Stomach (tissue), 9 donors: ENCODE results near the gene SBF1. TPM values are rescaled to one million over a fixed set of nuclear protein-coding genes. Genes with fewer than 3 reads are reported as not detected.
A peak's percentile ranks its signal among the peaks of the same experiment; 100 is the strongest.

Experiments
- DNase-seq, 2 donors: peaks; one replicate each; pipeline versions ENCODE4 v3.0.0 to v3.0.0-alpha.2; 2013 to 2019
- H3K27ac ChIP-seq, 5 donors: fragments of 200-600 bp in 4 of 5; sonication (generic) in 4 of 5; one replicate each; pipeline ENCODE4 v1.5.1; 2013 to 2019; ENCODE audit warnings: mild to moderate bottlenecking in 1 of 5, moderate library complexity in 1 of 5
- H3K27me3 ChIP-seq, 3 donors: fragments of 200-600 bp; sonication (generic); one replicate each; pipeline ENCODE4 v1.5.1; 2017 to 2019; ENCODE audit warnings: mixed run types in 1 of 3
- H3K36me3 ChIP-seq, 4 donors: fragments of 200-600 bp; sonication (generic); 1 replicate in 3 of 4; 2 replicates in 1 of 4; pipeline ENCODE4 v1.5.1; 2016 to 2019
- H3K4me1 ChIP-seq, 4 donors: fragments of 200-600 bp; sonication (generic); one replicate each; pipeline ENCODE4 v1.5.1; 2016 to 2019
- H3K4me3 ChIP-seq, 4 donors: fragments of 200-600 bp; sonication (generic) in 3 of 4; one replicate each; pipeline ENCODE4 v1.5.1; 2016 to 2019; ENCODE audit warnings: mild to moderate bottlenecking in 1 of 4
- H3K9me3 ChIP-seq, 4 donors: fragments of 200-600 bp; sonication (generic); one replicate each; pipeline ENCODE4 v1.5.1; 2016 to 2019
- EP300 ChIP-seq: sonication (generic); formaldehyde crosslinking; IDR thresholded peaks from one replicate; pipeline ENCODE4 v1.6.1; 2017; ENCODE audit warnings: antibody characterized with exemption
- POLR2A ChIP-seq, 4 donors: fragments of 450-650 bp; IDR thresholded peaks; one replicate each; pipeline ENCODE4 v1.6.1; 2016; ENCODE audit warnings: antibody characterized with exemption in 4 of 4, control low read depth in 2 of 4, mild to moderate bottlenecking in 1 of 4, moderate library complexity in 1 of 4
- POLR2AphosphoS5 ChIP-seq, 3 donors: sonication (generic); formaldehyde crosslinking; IDR thresholded peaks; one replicate each; pipeline ENCODE4 v1.6.1; 2016; ENCODE audit warnings: antibody characterized with exemption in 3 of 3
- WGBS, 5 donors: extraction: QIAGEN DNeasy Blood & Tissue Kit in 3 of 5; methylation state at CpG; one replicate each; pipeline versions ENCODE4 v1.1.5 to v1.1.7; 2013 to 2018; 5-methylcytosine and 5-hydroxymethylcytosine counted together
- intact Hi-C: fragments of 100-400 bp; cut with DNase I; formaldehyde crosslinking; loops from one replicate; pipeline ENCODE4 v1.15.1; 2023; ENCODE audit warnings: low total_unique reads
- polyA plus RNA-seq, 3 donors: library from polyadenylated mRNA; stranded (reverse); fragments of 200-250 nt; gene quantifications; one replicate each; pipeline ENCODE4 v1.2.3, GENCODE V29; 2013
- total RNA-seq, 5 donors: library from RNA; depleted of rRNA; stranded (reverse); fragments of >200 nt; gene quantifications; one replicate each; pipeline versions ENCODE4 v1.1.0 to v1.2.3, GENCODE V29; 2014 to 2016
- TF ChIP-seq, protein P1 (sequence below), 7 experiments: fragments of 450-650 bp in 4 of 7; fragments of 200-600 bp in 3 of 7; sonication (generic) in 3 of 7; IDR thresholded peaks; one replicate each; pipeline ENCODE4 v1.5.1; 2016 to 2019; ENCODE audit warnings: antibody characterized with exemption in 7 of 7, control low read depth in 2 of 7, mild to moderate bottlenecking in 1 of 7
- donor health status: healthy with polysubstance abuse.
- donor health status: Bipolar disorder and iron deficiency.
- donor health status: healthy.

The SBF1 gene
- total and polyA plus RNA-seq, 8 donors = 9.6 to 122 (median 50.6) TPM

DNA sequence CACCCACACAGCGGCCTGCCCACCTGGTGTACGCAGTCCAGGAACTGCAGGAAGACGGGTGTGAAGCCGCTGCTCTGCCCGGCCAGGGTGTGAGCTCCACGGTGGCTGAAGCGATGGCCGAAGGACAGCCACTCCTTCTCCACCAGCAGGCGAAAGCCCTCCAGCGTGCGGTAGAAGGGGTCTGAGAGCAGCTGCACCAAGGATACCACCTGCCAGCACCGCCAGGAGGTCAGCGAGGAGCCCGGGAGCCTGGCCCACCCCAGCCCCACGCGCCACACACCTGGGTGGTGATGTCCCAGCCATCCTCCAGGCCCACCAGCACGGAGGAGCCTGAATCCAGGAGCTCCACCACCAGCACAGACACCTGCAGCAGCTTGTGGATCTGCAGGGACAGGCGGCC, 19.6 kb downstream of the SBF1 start:
- intact Hi-C loops = no loop called here
- WGBS, 5 donors = 90 to 98% (median 93%) methylated on average over 6 to 18 of the region's 18 CpGs
- H3K27ac ChIP-seq = no peak overlapping the region
- peaks cover 63 to 98% (median 95%) of the 10 kb centered on the region in 4 donors for H3K36me3 ChIP-seq
- no peaks in the 10 kb centered on the region for H3K9me3 ChIP-seq
- no peak for DNase-seq
- H3K27me3 ChIP-seq = no peaks in the 10 kb centered on the region
- H3K4me3 ChIP-seq = no peak overlapping the region
- no peak for TF ChIP-seq POLR2A (IDR thresholded peaks at IDR 0.05)
- no peak for TF ChIP-seq EP300
- no peak for TF ChIP-seq POLR2AphosphoS5 (IDR thresholded peaks at IDR 0.05)
- TF ChIP-seq, protein P1, sequence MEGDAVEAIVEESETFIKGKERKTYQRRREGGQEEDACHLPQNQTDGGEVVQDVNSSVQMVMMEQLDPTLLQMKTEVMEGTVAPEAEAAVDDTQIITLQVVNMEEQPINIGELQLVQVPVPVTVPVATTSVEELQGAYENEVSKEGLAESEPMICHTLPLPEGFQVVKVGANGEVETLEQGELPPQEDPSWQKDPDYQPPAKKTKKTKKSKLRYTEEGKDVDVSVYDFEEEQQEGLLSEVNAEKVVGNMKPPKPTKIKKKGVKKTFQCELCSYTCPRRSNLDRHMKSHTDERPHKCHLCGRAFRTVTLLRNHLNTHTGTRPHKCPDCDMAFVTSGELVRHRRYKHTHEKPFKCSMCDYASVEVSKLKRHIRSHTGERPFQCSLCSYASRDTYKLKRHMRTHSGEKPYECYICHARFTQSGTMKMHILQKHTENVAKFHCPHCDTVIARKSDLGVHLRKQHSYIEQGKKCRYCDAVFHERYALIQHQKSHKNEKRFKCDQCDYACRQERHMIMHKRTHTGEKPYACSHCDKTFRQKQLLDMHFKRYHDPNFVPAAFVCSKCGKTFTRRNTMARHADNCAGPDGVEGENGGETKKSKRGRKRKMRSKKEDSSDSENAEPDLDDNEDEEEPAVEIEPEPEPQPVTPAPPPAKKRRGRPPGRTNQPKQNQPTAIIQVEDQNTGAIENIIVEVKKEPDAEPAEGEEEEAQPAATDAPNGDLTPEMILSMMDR (IDR thresholded peaks at IDR 0.05) = no peak
- H3K4me1 ChIP-seq = no peaks in the 10 kb centered on the region

DNA sequence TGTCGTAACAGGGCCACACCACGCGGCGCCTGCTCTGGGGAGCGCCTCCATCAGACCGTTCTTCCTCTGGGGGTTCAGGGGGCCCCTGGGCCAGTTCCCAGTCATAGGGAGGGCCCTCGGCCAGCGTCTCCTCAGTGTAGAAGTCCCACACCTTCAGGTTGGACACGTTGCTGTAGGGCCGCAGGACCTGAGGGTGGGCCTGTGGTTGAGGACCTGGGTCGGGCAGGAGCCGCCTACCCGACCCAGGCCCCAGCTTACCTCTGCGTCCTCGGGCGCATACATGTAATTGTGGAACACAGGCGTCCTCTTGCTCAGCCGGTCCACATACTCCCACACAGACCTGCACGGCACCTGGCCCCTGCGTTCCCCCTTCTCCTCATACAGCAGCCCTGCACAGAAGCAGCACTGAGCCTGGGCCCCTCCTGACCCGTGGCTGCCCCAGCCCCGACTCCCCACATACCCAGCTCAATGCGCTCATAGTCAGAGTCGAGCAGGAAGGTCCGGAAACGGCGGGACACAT, 20.2 kb downstream of the SBF1 start:
- TF ChIP-seq EP300 (no peak), POLR2A (IDR thresholded peaks at IDR 0.05) (no peak), POLR2AphosphoS5 (IDR thresholded peaks at IDR 0.05) (no peak)
- TF ChIP-seq, protein P1 (IDR thresholded peaks at IDR 0.05) = no peak
- WGBS, 5 donors = 93 to 97% (median 95%) methylated on average over 16 to 27 of the region's 27 CpGs
- Histone ChIP-seq H3K36me3 (peaks cover 62 to 98% (median 95%) of the 10 kb centered on the region in 4 donors), H3K9me3 (no peaks in the 10 kb centered on the region), H3K27me3 (no peaks in the 10 kb centered on the region), H3K4me1 (no peaks in the 10 kb centered on the region), H3K27ac (no peak overlapping the region), H3K4me3 (no peak overlapping the region)
- no peak for DNase-seq
- intact Hi-C loops = no loop called here

DNA sequence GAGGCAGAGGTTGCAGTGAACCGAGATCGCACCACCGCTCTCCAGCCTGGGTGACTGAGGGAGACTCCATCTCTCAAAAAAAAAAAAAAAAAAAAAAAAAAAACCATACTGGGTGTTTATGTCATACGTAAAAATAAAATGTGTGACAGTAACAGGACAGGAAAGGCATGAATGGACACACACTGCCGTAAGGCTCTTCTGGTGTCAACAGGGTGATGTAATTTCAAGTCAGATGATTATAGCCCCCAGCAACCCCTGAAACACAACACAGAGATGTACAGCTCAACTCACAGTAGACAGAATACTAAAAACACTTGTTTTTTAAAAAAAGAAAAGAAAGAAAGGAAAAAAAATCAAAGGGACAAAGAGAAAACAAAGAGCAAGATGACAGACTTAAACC, 22.2 kb downstream of the SBF1 start:
- H3K4me3 ChIP-seq = no peak overlapping the region
- 86 to 92% (median 90%) methylated on average over 5 of the region's 5 CpGs for WGBS, 5 donors
- H3K27me3 ChIP-seq = no peaks in the 10 kb centered on the region
- no peak for DNase-seq
- H3K27ac ChIP-seq = no peak overlapping the region
- TF ChIP-seq EP300 (no peak), POLR2A (IDR thresholded peaks at IDR 0.05) (no peak), POLR2AphosphoS5 (IDR thresholded peaks at IDR 0.05) (no peak)
- TF ChIP-seq, protein P1 (IDR thresholded peaks at IDR 0.05) = no peak
- peaks cover 54 to 97% (median 94%) of the 10 kb centered on the region in 4 donors for H3K36me3 ChIP-seq
- peaks cover 0 to 11% (median 4%) of the 10 kb centered on the region in 4 donors for H3K4me1 ChIP-seq
- H3K9me3 ChIP-seq = no peaks in the 10 kb centered on the region
- intact Hi-C loops = no loop called here

DNA sequence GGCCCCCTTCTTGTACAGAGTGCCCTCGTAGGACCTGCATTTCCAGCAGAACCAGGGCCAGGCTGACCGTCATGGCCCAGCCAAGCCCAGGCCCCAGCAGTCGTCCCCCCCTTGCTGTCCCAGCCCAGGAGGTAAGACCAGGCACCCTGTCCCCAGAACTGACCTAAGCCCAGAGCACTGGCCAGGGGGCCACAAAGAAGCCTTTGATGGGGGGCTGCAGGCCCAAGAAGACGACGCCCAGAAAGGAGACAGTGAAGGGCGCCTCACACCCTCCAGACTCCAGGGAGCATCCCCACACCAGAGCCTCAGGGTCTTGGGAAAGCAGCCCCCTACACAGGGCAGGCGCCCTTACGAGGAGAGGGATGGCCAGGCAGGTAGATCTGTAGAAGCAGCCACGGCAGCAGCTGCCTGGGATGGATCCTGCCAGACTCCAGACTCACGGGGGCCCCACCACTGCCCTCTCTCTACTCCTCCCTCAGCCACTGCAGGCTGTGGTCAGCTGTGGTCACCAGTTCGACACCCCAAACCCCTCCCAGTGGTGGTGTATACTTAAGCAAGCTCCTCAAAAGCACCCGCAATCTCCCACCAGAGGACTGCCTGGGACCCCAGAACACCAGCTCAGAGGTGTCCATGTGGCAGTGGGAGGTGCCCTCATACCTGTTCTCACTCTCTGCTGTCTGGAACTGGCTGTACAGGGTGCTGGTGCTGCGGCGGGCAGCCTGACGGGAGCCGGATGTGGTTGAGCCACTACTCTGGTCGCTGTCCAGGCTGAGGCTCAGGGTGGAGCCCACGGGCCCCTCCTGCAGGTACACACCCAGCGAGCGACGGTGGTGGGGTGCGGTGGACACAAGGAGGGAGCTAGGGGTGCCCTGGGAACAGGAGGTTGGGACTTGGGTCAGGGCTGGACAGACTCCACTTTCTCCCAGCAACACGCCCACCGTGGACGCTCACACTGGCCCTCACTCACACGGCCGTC, 27.0 kb downstream of the SBF1 start:
- DNase-seq = peak; percentile 48 to 69
- Histone ChIP-seq H3K9me3 (no peaks in the 10 kb centered on the region), H3K4me1 (peaks cover 20 to 56% (median 46%) of the 10 kb centered on the region in 4 donors), H3K36me3 (peaks cover 32 to 91% (median 89%) of the 10 kb centered on the region in 4 donors), H3K4me3 (no peak overlapping the region), H3K27me3 (no peaks in the 10 kb centered on the region), H3K27ac (peak overlapping the region; percentile 3 to 47 (median 34))
- TF ChIP-seq EP300 (no peak), POLR2AphosphoS5 (IDR thresholded peaks at IDR 0.05) (peak in 1 of 3 donors; percentile 27)
- WGBS, 5 donors = 49 to 78% (median 63%) methylated on average over 15 to 27 of the region's 27 CpGs
- intact Hi-C loops = no loop called here
